Prostate gland (tissue), 2 donors: ENCODE measurements around the gene NR1I3. TPM values are rescaled to one million over a fixed set of nuclear protein-coding genes. Genes with fewer than 3 reads are reported as not detected.
A peak's percentile ranks its signal among the peaks of the same experiment; 100 is the strongest.

Experiments
- DNase-seq: peaks from one replicate; pipeline ENCODE4 v3.0.0-alpha.2; 2019; ENCODE audit warnings: low spot score
- H3K27ac ChIP-seq, 2 donors: fragments of 200-600 bp; sonication (generic); 2 replicates each; pipeline ENCODE4 v1.5.1; 2017 to 2019
- H3K27me3 ChIP-seq: fragments of 200-600 bp; sonication (generic); replicated peaks from 2 replicates; pipeline ENCODE4 v1.5.1; 2019; ENCODE audit not compliant: insufficient read depth
- H3K36me3 ChIP-seq, 2 donors: fragments of 200-600 bp; sonication (generic); 1 replicate in 1 of 2; 2 replicates in 1 of 2; pipeline versions ENCODE4 v1.5.1 to v1.8.1; 2017 to 2019
- H3K4me1 ChIP-seq: fragments of 200-600 bp; sonication (generic); replicated peaks from 2 replicates; pipeline ENCODE4 v1.5.1; 2019
- H3K4me3 ChIP-seq, 2 donors: fragments of 200-600 bp; sonication (generic); 2 replicates each; pipeline ENCODE4 v1.5.1; 2017 to 2019
- H3K9me3 ChIP-seq: fragments of 200-600 bp; sonication (generic); 2 replicates; pipeline ENCODE4 v1.5.1; 2017
- CTCF ChIP-seq, 4 experiments: fragments of 200-600 bp in 2 of 4; fragments of 450-650 bp in 2 of 4; sonication (generic) in 2 of 4; IDR thresholded peaks; 1 replicate in 3 of 4; 2 replicates in 1 of 4; pipeline ENCODE4 v1.5.1; 2016 to 2019; ENCODE audit warnings: antibody characterized with exemption in 4 of 4, mild to moderate bottlenecking in 2 of 4, moderate library complexity in 2 of 4
- POLR2A ChIP-seq: fragments of 450-650 bp; IDR thresholded peaks from one replicate; pipeline ENCODE4 v1.6.1; 2016; ENCODE audit warnings: antibody characterized with exemption, mild to moderate bottlenecking
- POLR2AphosphoS5 ChIP-seq: sonication (generic); formaldehyde crosslinking; IDR thresholded peaks from one replicate; pipeline ENCODE4 v1.6.1; 2017; ENCODE audit warnings: antibody characterized with exemption
- WGBS: methylation state at CpG from one replicate; pipeline ENCODE4 v1.1.5; 2018; 5-methylcytosine and 5-hydroxymethylcytosine counted together
- intact Hi-C: fragments of 100-400 bp; cut with DNase I; formaldehyde crosslinking; loops from one replicate; pipeline ENCODE4 v1.14.2; 2022
- total RNA-seq, 2 donors: library from RNA; depleted of rRNA; stranded (reverse); fragments of >200 nt; gene quantifications; one replicate each; pipeline ENCODE4 v1.1.0, GENCODE V29; 2016

Gene NR1I3
- total RNA-seq, 2 donors from 2014 or later: not detected

DNA sequence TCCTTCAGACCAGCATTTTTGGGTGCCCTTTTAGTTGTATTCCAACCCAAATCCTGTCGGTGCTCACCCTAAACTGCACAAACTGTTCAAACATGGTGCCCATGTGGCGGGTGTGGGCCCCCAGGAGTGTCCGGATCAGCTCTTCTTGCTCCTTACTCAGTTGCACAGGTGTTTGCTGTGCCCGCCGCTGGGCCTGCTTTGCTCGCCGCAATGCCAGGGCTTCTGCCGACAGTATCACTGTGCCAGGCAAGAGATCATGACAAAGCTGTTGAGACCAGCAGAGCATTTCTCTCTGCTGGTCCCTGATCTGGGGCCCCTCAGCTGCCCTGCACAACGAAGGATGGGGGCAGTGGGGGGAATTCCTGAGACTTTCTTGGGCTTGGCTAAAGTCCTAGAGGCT, 4.9 kb downstream of the NR1I3 start:
- H3K27me3 ChIP-seq: no peaks in the 10 kb centered on the region
- DNase-seq: no peak
- TF ChIP-seq CTCF (IDR thresholded peaks at IDR 0.05) (no peak), POLR2A (no peak), POLR2AphosphoS5 (no peak)
- H3K36me3 ChIP-seq: peaks cover 0 to 3% of the 10 kb centered on the region in 2 donors
- H3K4me1 ChIP-seq: no peaks in the 10 kb centered on the region
- H3K9me3 ChIP-seq: no peaks in the 10 kb centered on the region
- intact Hi-C loops: no loop called here
- 82% methylated on average over 9 of the region's 9 CpGs for WGBS
- no peak overlapping the region for H3K4me3 ChIP-seq
- no peak overlapping the region for H3K27ac ChIP-seq

DNA sequence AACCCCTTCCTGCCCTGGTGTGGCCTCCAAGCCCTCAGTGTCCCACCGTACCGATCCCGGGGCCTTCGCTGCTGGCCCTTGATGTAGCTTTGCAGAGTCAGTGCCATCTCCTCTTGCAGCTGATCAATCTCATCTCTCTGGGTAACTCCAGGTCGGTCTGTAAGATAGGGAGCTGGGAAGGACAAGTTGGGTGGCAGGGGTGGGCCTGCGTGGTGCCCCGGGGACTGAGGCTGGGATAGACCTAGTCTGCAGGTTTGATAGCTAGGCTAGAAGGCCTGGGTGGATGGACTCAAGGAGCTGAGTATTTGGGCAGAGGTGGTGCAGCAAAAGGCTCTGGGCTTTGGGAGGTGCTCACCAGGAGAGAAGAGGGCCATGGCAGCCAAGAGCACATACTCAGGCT, 7.2 kb downstream of the NR1I3 start:
- H3K36me3 ChIP-seq: peaks cover 0 to 3% of the 10 kb centered on the region in 2 donors
- H3K27me3 ChIP-seq: no peaks in the 10 kb centered on the region
- intact Hi-C loops: no loop called here
- no peaks in the 10 kb centered on the region for H3K9me3 ChIP-seq
- no peak overlapping the region for H3K4me3 ChIP-seq
- no peak for TF ChIP-seq POLR2AphosphoS5
- no peak for TF ChIP-seq POLR2A
- no peak for TF ChIP-seq CTCF (IDR thresholded peaks at IDR 0.05)
- H3K27ac ChIP-seq: no peak overlapping the region
- DNase-seq: no peak
- H3K4me1 ChIP-seq: peaks cover 4% of the 10 kb centered on the region
- WGBS: 91% methylated on average over 7 of the region's 7 CpGs

DNA sequence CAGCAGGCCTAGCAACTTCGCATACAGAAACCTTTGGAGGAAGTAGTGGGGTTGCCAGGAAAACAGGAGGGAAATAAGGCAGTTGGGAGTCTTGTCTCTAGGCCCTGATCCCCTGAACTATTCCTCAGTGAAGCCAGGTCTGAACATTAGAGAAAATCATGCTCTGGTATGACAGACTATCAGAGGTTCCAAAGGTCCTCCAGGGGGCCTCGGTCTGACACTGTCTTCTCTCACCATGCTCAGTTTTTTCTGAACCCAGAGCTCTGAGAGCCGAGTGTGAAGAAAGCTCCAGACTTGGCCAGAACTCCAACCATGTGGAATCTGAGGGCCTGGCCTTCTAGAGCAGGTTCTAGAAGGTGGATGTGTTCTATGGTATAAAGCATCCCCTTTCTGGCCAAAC, 8.1 kb downstream of the NR1I3 start:
- no peak overlapping the region for H3K27ac ChIP-seq
- H3K9me3 ChIP-seq: no peaks in the 10 kb centered on the region
- no peak overlapping the region for H3K4me3 ChIP-seq
- no peaks in the 10 kb centered on the region for H3K27me3 ChIP-seq
- 52% methylated on average over 3 of the region's 3 CpGs for whole genome bisulfite sequencing
- no peak for DNase-seq
- TF ChIP-seq POLR2A (no peak), POLR2AphosphoS5 (no peak), CTCF (IDR thresholded peaks at IDR 0.05) (no peak)
- H3K4me1 ChIP-seq: peaks cover 4% of the 10 kb centered on the region
- intact Hi-C loops: loop anchor here (5.0 kb wide), 1 partner anchor 137 kb away; the partner anchor contains the start of gene CFAP126
- H3K36me3 ChIP-seq: peaks cover 0 to 3% of the 10 kb centered on the region in 2 donors

DNA sequence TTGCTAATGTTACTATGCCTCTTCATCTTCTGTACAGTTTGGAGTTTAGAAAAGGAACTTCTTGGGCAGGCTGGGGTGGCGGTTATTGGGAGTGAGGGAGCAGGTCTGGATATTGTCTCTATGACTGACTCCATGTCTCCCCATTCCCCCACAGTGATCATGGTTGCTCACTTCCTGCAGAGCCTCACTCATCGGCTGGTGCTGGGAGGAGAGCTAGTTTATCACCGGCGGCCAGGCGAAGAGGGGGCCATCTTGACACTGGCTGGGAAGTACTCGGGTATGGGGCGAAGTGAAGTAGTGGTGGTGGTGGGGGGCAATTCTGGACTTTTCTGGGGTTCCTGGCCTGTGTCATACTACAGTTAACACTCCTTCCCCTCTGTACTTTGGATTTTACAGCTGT, 10.0 kb downstream of the NR1I3 start:
- TF ChIP-seq CTCF (IDR thresholded peaks at IDR 0.05) (no peak), POLR2AphosphoS5 (no peak), POLR2A (no peak)
- 82% methylated on average over 7 of the region's 7 CpGs for WGBS

GRCh38 chr1:161227196-161227871, 10.7 kb downstream of the NR1I3 start:
- DNase-seq: peak; percentile 84
- Histone ChIP-seq H3K9me3 (no peaks in the 10 kb centered on the region), H3K27ac (peak overlapping the region; percentile 36 to 71), H3K27me3 (no peaks in the 10 kb centered on the region), H3K4me3 (peak overlapping the region in 1 of 2 donors; percentile 11), H3K4me1 (peaks cover 4% of the 10 kb centered on the region), H3K36me3 (peaks cover 0 to 3% of the 10 kb centered on the region in 2 donors)
- TF ChIP-seq POLR2AphosphoS5: peak; percentile 70
- peak; percentile 86 to 97 (median 92) for TF ChIP-seq CTCF (IDR thresholded peaks at IDR 0.05)
- TF ChIP-seq POLR2A: no peak
- intact Hi-C loops: loop anchor here (2.0 to 5.0 kb wide), 2 partner anchors 140 to 155 kb away; partner anchors contain the start of gene CFAP126
- WGBS: 42% methylated on average over 11 of the region's 11 CpGs

More for the DNA sequence above, 10.0 kb downstream of the NR1I3 start:
- intact Hi-C loops: loop anchor here (5.0 kb wide), 1 partner anchor 139 kb away; the partner anchor contains the start of gene CFAP126
- Histone ChIP-seq H3K36me3 (peaks cover 0 to 3% of the 10 kb centered on the region in 2 donors), H3K4me1 (peaks cover 4% of the 10 kb centered on the region), H3K27ac (peak overlapping the region in 1 of 2 donors; percentile 71), H3K9me3 (no peaks in the 10 kb centered on the region), H3K27me3 (no peaks in the 10 kb centered on the region), H3K4me3 (no peak overlapping the region)
- DNase-seq: no peak
